Measurements from ENCODE around the gene SLC34A2.
"Not testable (repeated sequence)": the region's sequence is repeated elsewhere in the genome, so short reads cannot be mapped to it uniquely, and the experiment has no call there.

Gene SLC34A2, protein sequence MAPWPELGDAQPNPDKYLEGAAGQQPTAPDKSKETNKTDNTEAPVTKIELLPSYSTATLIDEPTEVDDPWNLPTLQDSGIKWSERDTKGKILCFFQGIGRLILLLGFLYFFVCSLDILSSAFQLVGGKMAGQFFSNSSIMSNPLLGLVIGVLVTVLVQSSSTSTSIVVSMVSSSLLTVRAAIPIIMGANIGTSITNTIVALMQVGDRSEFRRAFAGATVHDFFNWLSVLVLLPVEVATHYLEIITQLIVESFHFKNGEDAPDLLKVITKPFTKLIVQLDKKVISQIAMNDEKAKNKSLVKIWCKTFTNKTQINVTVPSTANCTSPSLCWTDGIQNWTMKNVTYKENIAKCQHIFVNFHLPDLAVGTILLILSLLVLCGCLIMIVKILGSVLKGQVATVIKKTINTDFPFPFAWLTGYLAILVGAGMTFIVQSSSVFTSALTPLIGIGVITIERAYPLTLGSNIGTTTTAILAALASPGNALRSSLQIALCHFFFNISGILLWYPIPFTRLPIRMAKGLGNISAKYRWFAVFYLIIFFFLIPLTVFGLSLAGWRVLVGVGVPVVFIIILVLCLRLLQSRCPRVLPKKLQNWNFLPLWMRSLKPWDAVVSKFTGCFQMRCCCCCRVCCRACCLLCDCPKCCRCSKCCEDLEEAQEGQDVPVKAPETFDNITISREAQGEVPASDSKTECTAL

DNA sequence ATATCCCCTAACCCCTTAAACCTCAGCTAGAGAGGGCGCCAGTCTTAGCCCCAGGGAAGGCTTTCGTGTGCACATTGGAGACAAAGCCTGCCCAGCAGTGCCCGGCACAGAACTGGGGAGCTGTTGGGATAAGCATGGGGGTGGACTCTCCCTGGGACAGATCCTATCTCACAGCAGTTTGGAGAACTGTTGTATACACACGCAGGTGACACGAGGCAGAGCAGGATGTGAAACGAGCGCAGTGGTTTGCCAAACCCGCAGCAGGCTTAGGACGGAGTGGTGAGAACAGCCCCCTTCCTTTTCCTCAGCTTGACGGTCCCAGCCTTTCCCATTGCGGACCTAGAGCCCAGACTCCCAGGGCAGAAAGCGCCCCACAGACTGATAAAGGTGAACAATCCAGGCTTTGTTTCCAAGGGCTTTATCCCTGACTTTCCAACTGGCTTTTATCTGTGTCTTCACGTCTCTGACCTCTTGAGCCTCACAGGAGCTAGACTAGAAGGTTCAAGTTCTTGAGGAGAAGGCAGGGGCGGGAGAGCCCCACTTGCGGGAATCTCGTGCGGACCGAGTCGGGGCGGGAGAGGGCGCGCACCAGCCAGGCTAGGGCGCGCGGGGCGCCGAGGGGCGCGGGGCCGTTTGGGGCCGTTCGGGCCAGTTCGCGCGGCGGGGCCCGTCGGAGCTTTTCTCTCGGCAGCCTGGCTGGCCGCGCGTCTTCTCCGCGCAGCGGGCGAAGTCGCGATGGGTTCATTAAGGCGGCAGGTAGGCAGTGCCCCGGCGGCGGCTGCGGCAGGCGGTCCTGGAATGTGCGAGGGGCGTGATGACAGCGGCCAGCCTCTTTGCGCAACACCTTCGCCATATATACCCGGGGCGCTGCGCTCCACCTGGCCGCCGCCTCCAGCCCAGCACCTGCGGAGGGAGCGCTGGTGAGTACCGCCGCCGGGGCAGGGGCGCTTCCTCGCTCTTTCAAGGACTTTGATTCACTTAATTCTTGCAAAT, at the start of gene SLC34A2:
TSS of gene SLC34A2 (plus strand) at position 881 of the 993 bp plus-strand sequence. CDS start 6,650 bp downstream, outside the sequence.
- no peak for DNase-seq

DNA sequence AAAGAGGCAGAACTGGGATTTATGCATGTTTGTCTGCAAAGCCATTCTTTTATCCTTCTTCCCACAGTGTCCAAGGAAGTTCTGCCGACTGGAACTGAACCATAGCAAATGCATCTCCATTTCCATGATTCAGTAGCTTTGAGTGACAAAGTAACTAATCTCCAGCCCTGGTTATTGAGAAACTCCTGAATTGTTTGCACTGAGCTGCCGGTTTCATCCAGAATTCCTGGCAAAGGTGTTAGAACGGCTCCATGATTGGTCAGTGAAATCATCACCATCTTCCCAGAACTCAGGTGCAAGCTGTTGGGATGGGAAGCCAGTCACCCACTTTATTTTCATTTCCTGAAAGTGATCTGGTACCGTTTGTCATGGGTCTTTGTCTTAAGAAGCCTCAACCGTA, 47.0 kb upstream of the SLC34A2 start:
- DNase-seq = no peak

DNA sequence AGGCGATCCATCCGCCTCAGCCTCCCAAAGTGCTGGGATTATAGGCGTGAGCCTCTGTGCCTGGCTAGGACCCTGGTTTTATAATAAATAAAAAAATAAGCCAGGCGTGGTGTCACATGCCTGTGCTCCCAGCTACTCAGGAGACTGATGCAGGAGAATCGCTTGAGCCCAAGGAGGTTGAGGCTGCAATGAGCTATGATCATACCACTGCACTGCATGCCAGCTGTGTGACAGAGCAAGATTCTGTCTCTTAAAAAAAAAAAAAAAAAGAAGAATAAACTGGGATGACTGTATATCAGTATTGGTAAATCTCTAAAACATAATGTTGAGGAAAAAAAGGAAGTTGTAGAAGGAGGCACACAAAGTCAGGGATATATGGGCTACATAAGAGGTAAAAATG, 45.7 kb upstream of the SLC34A2 start:
- DNase-seq = no peak

DNA sequence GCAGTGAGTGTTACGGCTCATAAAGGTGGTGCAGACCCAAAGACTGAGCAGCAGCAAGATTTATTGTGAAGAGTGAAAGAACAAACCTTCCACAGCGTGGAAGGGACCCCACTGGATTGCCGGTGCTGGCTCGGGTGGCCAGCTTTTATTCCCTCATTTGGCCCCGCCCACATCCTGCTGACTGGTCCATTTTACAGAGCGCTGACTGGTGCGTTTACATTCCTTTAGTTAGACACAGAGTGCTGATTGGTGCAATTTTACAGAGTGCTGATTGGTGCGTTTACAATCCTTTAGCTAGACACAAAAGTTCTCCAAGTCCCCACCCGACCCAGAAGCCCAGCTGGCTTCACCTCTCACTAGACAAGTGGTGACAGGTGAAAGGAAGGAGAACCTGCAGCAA, 42.0 kb upstream of the SLC34A2 start:
- not testable (repeated sequence) for DNase-seq

DNA sequence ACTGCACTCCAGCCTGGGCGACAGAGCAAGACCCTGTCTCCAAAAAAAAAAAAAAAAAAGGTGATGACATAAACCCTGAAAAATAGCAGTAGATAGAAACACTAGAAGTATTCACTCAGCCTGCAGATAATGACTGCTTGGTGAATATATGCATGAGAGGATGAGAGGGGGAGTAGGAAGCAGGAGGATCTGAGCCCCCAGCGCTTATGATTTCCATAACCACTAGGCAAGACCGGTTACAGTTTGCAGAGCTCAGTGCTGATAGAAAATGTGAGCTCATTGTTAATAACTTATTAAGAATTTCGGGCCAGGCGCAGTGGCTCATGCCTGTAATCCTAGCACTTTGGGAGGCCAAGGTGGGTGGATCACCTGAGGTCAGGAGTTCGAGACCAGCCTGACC, 40.8 kb upstream of the SLC34A2 start:
- no peak for DNase-seq

DNA sequence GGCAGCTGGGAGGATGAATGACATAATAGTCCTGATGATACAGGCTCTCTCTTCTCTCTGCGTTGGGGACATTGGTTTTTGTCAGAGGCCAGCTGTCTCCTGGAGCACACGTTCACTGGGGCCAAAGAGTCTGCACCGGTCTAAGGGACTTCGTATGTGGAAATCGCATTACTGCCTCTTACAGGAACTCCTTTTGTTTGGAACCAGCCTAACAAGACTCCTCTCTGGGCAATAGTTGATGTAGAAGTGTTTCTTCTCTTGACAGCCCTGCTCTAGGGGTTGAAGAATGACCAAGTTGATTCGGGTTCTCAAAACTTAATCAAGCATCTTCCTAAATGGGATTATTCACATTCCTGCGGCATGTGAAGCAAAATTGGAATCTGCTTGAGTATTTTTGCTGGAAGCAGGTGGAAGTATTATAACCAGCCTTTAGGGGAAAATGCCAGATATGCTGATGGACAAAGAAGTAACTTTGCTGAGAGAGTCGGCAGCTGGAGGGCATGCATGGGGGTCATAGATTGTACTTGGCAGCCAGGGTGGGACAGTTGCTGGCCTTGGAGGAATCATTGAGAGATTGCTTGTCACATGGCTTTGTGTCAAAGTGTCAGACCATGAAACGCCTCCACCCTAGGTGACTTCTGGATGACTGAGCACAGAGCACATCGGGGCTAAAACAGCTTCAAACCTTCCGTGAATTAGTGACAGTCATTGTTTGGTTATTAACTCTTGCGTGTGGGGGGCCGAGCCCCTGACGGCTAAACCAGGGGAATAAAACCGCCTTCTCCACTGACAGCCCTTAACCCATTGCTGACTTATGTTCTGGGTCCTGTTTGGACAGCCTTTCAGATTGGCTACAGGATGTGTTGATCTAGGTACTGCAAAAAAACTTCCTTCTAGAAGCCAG, 34.4 kb upstream of the SLC34A2 start:
- no peak for DNase-seq

DNA sequence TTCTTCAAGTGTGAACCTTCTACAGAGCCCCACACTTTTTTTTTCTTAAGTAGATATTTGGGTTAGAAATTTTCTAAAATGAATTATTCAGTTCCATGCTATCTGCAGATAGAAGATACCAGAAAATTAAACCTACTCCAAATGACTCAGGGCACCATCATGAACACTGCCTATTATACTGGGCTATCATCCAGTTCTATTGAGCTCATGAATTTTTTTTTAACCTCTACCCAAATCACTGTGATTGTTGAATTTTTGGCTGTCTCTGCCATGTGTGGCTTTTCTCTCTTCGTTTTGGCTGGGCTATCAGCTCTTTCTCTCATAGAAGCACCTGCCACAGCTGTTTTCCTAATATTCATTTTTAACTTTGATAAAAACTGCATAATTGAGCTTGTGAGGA, 31.0 kb upstream of the SLC34A2 start:
- DNase-seq = no peak

DNA sequence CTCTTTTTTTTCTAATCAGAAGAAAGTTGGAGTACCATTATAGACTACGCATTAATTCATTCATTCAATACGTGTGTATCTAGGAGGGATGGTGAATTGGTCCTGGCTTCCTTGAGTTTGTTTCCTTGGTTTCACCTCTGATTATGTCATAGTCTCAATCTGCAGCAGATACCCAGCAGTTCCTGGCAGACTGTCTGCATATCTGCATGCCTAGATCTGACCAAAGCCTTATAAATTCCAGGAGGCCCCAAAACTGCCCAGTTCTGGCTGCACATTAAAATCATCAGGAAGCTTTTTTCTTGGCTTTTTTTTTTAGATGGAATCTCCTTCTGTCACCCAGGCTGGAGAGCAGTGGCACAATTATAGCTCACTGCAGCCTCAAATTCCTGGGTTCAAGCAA, 27.2 kb upstream of the SLC34A2 start:
- no peak for DNase-seq

DNA sequence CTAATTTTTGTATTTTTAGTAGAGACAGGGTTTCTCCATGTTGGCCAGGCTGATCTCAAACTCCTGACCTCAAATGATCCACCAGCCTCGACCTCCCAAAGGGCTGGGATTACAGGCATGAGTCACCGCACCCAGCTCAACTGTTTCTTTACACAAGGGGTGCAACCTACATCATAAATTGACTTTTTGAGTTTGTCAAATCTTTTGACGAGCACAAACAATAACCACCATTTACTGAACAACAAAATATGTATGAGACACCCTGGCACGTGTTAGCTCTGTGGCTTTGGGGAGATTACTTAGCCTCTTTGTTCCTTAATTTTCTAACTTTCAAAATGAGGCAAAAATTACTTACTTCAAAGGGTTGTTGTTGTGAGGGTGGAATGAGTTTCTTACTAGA, 23.5 kb upstream of the SLC34A2 start:
- DNase-seq = no peak

DNA sequence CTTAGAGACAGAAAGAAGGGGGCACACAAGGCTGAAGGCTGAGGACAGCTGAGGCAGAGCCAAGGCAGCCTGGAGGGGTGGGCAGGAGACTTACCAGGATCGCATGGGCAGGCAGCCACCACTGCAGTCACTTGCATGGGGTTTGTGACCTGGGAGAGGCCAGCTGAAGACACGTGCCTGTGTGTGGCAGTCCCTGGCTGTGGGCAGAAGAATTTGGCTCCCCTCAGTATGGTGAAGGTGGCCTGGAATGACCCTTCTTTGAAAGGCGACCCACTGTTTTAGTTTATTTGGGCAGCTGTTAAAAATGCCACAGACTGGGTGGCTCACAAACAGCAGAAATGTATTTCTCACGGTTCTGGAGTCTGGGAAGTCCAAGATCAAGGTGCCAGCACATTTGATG, 22.1 kb upstream of the SLC34A2 start:
- DNase-seq = no peak

DNA sequence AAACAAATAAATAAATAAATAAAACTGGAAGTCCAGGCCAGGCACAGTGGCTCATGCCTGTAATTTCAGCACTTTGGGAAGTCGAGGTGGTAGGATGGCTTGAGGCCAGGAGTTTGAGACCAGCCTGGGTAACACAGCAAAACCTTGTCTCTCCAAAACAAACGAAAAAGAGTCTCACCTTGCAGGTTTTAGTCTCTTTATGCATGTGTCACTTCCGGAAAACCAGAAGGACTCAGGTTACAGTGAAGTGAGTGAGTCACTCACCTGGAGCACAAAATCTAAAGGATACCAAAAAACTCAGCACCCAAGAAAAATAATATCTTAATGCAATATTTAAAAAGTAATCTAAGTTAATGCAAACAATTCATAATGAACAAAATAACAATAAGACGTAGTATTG, 20.1 kb upstream of the SLC34A2 start:
- DNase-seq = no peak

DNA sequence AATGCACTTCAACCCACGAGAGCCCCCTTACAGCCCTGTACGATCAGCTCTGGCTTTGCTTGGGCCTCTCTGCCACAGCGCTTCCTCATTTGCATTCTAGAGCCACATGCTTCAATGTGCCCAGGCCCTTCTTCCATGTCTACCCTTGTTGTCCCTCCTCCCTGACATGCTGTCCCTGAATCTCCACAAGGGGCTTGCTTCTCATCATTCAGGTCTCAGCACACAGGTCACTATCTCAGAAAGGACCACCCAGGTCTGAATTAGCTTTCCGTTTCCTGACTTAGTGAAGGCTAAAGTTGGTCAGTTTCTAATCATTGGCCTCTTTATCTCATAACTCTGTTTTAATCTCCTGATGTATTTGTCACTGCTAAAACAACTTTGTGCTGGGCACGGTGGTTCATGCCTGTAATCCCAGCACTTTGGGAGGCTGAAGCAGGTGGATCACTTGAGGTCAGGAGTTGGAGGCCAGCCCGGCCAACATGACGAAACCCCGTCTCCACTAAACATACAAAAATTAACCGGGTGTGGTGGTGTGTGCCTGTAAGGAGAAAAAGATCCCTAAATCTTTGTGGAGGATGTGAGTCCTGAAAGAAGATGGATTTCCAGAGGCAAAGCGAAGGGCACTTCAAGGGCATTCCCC, 17.9 kb upstream of the SLC34A2 start:
- no peak for DNase-seq

DNA sequence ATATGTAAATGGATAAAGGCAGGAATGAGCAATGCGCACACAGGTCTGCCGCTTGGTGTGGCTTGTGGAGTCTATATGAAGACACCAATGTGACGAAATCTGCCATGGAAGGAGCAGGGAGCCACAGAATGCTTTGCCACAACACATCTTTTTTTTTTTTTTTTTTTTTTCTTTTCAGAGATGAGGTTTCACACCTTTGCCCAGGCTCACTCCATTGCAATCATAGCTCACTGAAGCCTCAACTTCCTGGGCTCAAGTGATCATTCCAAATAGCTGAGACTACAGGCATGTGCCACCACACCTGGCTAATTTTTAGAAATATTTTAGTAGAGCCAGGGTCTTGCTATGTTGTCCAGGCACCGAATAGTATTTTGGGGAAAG, 17.4 kb upstream of the SLC34A2 start:
- DNase-seq = no peak

DNA sequence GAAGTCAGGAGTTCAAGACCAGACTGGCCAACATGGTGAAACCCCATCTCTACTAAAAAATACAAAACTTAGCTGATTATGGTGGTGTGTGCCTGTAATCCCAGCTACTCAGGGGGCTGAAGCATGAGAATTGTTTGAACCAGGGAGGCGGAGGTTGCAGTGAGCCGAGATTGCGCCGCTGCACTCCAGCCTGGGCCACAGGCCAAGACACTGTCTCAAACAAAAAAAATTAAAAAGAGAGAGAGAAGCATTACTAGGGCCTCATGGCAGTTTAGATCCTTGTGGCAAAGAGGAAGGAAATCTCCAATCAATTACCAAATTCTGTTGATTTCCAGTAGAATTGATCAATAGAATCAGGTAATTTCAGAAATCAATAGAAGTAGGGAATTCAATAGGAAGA, 16.8 kb upstream of the SLC34A2 start:
- DNase-seq = no peak

DNA sequence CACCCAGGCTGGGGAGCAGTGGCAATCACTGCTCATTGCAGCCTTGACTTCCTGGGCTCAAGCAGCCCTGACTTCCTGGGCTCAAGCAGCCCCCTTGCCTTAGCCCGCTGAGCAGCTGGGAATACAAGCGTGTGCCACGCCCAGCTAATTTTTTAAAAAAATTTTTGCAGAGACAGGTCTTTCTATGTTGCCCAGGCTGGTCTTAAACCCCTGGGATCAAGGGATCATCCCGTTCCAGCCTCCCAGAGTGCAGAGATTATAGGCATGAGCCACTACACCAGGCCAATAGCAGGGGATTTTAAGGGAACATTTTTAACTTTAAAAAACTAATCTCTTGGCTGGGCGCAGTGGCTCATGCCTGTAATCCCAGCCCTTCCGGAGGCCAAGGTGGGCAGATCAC, 5.3 kb upstream of the SLC34A2 start:
- no peak for DNase-seq

DNA sequence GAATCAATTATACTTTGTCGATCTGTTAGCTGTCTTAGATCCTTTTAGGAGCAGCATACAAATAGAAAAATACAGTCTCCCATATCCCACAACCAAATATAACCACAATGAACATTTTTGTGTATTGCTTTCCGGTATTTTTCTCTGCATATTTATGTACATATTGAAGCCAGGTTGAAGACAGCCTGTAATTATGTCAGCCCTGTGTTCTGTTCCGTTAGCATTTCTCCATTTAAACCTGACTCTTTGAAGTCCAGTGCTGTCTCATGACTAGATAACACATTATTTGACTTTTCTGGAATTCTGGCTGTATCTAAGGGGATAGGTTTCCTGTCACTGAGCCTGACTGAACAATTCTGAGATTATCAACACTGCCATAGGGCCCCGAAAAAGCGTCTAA, 4.0 kb upstream of the SLC34A2 start:
- no peak for DNase-seq

DNA sequence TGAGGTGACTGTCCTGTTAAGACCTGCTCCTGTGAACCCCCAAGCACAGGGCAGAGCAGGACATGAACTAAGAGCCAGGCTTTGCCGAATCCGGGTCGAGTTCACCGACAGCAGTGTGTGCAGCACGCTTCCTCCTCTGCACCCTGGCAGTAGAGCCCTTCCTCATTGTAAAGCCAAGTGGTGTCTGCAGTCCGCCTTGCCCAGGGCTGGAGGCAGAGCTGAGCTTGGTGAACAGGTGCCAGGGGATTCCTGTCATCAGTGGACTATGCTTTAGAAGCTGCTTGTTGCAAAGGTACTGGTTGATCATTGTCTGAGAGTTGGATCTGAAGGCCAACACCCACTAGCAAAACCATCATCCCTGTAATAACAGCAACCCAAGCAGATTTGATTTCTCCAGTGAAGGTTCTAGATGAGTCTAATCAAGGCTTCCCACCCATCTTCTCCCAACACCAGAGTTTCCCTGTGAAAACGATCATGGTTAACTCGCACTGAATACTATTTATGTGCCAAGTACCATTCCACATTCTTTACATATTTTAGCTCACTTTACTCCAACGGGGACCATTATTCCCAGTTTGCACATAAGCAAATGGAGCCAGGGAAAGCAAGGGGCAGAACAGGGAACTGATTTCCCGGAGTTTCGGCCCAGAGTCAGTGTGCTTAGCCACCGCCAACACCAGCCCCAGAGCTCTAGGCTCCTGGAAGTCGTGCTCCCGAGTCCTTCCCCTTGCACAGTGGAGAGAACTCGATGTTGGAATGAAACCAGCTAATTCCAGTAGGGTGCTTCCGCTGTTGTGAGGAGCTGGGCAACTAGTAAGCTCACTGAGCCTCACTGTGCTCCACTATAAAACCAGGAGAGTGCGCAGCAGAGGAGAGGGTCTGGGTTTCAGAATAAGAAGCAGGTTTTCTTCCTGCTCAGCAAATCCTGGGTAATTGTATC, 1.4 kb upstream of the SLC34A2 start:
- no peak for DNase-seq

DNA sequence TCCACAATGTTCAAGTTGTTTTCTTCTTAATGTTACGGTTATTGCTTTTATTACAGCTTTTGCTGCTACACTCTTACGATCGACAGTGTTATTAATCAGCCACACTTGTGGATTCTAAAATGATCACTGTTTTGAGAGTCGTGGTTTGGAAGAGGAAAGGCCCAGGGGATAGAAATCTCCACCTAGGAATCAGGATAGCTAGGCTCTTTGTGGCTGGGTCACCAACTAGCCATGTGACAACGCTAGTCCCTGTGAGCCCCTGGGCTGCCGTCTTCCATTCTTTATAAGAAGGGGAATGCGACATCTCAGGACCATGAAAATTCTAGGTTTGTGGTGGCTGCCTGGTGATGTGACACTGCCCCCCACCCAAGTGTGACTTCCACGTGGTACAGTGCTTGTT, 380 bp downstream of the SLC34A2 start:
- DNase-seq = no peak

DNA sequence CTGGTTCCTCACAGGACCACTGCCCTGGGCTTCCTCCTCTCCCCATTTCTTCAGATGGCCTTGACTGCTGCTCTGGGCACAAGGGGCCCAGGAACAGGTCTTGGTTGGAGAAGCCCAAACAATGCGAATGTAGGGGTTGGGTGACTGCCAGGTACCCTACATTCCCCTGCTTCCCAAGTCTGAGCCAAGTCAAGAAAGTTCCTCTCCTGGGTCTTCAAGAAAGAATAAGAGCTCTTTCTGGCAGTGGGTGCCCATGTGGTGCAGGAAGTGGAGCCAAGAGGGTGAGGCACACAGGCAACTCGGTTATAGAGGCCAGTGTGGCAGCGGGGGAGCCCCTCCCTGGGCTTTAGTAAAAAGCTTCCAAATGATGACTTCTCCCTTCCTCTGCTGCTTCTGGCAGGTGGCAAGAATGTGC, 2.7 kb downstream of the SLC34A2 start:
- DNase-seq = no peak

DNA sequence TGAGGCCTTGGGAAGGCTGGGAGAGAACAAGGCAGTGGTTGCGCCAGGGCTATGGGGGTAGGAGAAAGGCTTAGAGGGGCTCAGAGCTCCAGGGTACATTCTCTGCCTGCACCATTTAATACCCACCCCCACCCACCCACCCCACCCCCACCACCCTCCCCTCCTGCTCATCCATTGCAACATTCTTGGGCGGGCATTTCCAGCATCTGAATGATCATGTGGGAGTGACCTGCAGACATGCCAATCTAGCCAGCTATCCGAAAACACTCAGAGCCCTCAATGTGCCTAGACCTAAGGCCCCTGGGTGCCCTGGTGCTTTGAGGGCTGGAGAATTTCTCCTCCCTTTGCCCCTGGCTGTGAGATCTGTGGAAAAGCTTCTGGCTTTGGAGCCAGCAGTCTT, 3.1 kb downstream of the SLC34A2 start:
- DNase-seq = no peak

DNA sequence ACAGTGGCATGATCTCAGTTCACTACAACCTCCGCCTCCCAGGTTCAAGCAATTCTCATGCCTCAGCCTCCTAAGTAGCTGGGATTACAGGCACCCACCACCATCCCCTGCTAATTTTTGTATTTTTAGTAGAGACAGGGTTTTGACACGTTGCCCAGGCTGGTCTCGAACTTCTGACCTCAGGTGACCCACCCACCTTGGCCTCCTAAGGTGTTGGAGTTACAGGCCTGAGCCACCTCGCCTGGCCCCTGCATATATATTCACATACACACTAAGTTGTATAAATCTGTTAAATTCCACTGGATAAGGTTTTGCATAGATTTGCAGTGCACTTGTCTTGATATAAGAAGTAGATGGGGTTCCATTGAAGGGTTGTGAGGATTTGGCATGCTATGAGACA, 5.8 kb downstream of the SLC34A2 start:
- DNase-seq = not testable (repeated sequence)
